Calu3 (cell line): ENCODE data around the gene DHX34. TPM values are rescaled to one million over a fixed set of nuclear protein-coding genes. Genes with fewer than 3 reads are reported as not detected.
"Not testable (repeated sequence)": the region's sequence is repeated elsewhere in the genome, so short reads cannot be mapped to it uniquely, and the experiment has no call there.

Source experiments
- BruUV-seq: library from RNA; stranded (reverse); fragments of 400-500 nt; replicated peaks from 2 replicates; lab custom pipeline; 2021; lab: Mats Ljungman, UMichigan
- CTCF ChIA-PET: fragments of 300-600 bp; sonication (Branson Sonifier 250); formaldehyde crosslinking; loops from one replicate; lab custom pipeline; 2022; ENCODE audit warnings: antibody characterized with exemption; lab: Charles Lee
- DNase-seq: peaks from one replicate; pipeline ENCODE4 v3.0.0; 2022
- H3K27ac Mint-ChIP-seq: one replicate; pipeline ENCODE4 v1.8.0; 2022; ENCODE audit warnings: mixed read lengths; ENCODE audit not compliant: unreplicated experiment
- H3K27me3 Mint-ChIP-seq: one replicate; pipeline ENCODE4 v1.8.0; 2022; ENCODE audit warnings: mixed read lengths; ENCODE audit not compliant: unreplicated experiment
- H3K36me3 Mint-ChIP-seq: one replicate; pipeline ENCODE4 v1.8.0; 2022; ENCODE audit warnings: mild to moderate bottlenecking, moderate library complexity, mixed read lengths; ENCODE audit not compliant: insufficient read depth, unreplicated experiment
- H3K4me1 Mint-ChIP-seq: one replicate; pipeline ENCODE4 v1.8.0; 2022; ENCODE audit warnings: mild to moderate bottlenecking, low read depth, mixed read lengths; ENCODE audit not compliant: unreplicated experiment
- H3K4me3 Mint-ChIP-seq: one replicate; pipeline ENCODE4 v1.8.0; 2022; ENCODE audit warnings: mild to moderate bottlenecking, low read depth, moderate library complexity, mixed read lengths; ENCODE audit not compliant: unreplicated experiment
- H3K9me3 Mint-ChIP-seq: one replicate; pipeline ENCODE4 v1.8.0; 2022; ENCODE audit warnings: low read depth, mixed read lengths; ENCODE audit not compliant: unreplicated experiment
- intact Hi-C: fragments of 100-400 bp; cut with micrococcal nuclease; formaldehyde crosslinking; loops from one replicate; pipeline ENCODE4 v1.10.0; 2022; ENCODE audit not compliant: unreplicated experiment
- total RNA-seq: library from RNA; stranded (reverse); gene quantifications from 2 replicates; pipeline ENCODE4 v1.2.3, GENCODE V29; 2022
- TF ChIP-seq, protein P1 (sequence below): fragments of 200-600 bp; IDR thresholded peaks from one replicate; pipeline ENCODE4 v1.8.0; 2022; ENCODE audit warnings: antibody characterized with exemption; ENCODE audit not compliant: unreplicated experiment

Gene DHX34
- total RNA-seq, 1 experiment from 2014 or later, result 51.6 TPM

DNA sequence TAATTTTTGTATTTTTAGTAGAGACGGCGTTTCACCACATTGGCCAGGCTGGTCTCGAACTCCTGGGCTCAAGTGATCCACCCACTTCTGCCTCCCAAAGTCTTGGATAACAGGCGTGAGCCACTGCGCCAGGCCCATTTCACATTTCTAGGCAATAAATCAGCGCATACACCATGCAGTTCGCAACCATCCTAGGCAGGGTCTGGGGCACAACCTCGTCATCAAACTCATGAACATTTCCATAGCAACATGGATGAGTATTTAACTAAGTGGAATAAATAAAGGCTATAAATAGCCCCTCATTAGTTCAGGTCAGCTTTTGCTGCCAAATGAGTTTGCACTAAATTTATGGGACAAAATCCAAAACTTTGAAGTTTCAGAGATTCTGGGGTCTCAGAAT lies 62.0 kb downstream of the DHX34 start:
- Mint-ChIP-seq H3K27me3 (peaks cover 96% of the 10 kb centered on the region), H3K4me3 (no peak overlapping the region), H3K4me1 (peaks cover 7% of the 10 kb centered on the region), H3K36me3 (no peaks in the 10 kb centered on the region), H3K27ac (no peak overlapping the region), H3K9me3 (peaks cover 2% of the 10 kb centered on the region)
- no peak for DNase-seq
- intact Hi-C loops, result loop anchor here (5.0 kb wide), 1 partner anchor 114 kb away; no protein-coding TSS in a partner anchor
- BruUV-seq, result no TSS peak
- TF ChIP-seq, protein P1, sequence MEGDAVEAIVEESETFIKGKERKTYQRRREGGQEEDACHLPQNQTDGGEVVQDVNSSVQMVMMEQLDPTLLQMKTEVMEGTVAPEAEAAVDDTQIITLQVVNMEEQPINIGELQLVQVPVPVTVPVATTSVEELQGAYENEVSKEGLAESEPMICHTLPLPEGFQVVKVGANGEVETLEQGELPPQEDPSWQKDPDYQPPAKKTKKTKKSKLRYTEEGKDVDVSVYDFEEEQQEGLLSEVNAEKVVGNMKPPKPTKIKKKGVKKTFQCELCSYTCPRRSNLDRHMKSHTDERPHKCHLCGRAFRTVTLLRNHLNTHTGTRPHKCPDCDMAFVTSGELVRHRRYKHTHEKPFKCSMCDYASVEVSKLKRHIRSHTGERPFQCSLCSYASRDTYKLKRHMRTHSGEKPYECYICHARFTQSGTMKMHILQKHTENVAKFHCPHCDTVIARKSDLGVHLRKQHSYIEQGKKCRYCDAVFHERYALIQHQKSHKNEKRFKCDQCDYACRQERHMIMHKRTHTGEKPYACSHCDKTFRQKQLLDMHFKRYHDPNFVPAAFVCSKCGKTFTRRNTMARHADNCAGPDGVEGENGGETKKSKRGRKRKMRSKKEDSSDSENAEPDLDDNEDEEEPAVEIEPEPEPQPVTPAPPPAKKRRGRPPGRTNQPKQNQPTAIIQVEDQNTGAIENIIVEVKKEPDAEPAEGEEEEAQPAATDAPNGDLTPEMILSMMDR, result no peak
- CTCF ChIA-PET, result interaction anchor here (1.3 kb wide), 1 partner anchor 17 kb away, joined by 3 read pairs; no protein-coding TSS in a partner anchor

DNA sequence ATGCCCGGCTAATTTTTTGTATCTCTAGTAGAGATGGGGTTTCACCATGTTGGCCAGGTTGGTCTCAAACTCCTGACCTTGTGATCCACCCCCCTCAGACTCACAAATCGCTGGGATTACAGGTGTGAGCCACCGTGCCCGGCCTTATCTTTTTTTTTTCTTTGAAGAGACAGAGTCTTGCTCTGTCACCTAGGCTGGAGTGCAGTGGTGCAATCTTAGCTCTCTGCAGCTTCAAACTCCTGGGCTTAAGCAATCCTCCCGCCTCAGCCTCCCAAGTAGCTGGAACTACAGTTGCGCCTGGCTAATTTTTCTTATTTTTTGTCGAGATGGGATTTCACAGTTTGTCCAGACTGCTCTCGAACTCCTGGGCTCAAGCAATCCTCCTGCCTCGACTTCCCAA lies 62.6 kb downstream of the DHX34 start:
- H3K4me3 Mint-ChIP-seq, H3K36me3 Mint-ChIP-seq, H3K9me3 Mint-ChIP-seq, H3K27ac Mint-ChIP-seq, H3K4me1 Mint-ChIP-seq, BruUV-seq, DNase-seq: not testable (repeated sequence)
- H3K27me3 Mint-ChIP-seq, result peaks cover 96% of the 10 kb centered on the region
- CTCF ChIA-PET, result interaction anchor here (1.3 kb wide), 1 partner anchor 16 kb away, joined by 3 read pairs; no protein-coding TSS in a partner anchor
- intact Hi-C loops, result loop anchor here (5.0 kb wide), 1 partner anchor 114 kb away; no protein-coding TSS in a partner anchor

DNA sequence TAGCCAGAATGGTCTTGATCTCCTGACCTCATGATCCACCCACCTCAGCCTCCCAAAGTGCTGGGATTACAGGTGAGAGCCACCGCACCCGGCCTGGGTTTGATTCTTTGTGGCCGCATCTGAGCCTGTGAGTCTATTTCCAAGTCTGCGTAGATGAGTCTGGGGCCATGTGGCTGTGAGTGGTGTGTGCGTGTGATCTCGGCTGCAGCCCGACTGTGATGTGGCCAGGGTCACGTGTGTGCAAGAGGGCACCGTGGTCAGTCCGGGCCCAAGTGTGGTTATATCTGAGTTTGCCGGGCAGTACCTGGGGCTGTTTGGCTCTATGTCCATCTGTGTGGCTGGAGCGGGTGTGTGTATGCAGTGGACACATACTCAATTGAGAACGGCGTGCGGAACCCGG lies 64.8 kb downstream of the DHX34 start:
- H3K27ac Mint-ChIP-seq, result no peak overlapping the region
- no TSS peak for BruUV-seq

DNA sequence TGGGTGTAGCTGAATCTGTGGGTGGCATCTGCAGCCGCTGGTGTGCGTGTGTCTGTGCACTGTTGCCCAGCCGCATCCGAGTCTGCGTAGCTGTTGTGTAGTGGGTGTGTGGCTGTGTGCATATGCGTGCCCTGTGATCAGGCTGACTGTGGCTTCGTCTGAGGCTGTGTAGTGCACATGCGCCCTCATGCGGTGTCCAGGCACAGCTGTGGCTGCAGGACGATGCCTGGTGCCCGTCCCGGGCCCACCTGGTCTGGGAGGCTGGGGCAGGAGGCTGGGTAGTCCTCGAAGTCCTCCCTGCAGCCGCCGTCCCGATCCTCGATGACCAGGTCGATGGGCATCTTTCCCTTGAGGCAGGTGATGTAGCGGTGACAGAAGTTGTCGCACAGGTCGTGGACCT lies 65.4 kb downstream of the DHX34 start:
- Mint-ChIP-seq H3K27ac (no peak overlapping the region), H3K4me3 (no peak overlapping the region), H3K4me1 (peaks cover 17% of the 10 kb centered on the region), H3K9me3 (no peaks in the 10 kb centered on the region), H3K36me3 (peaks cover 12% of the 10 kb centered on the region), H3K27me3 (peaks cover 96% of the 10 kb centered on the region)
- no TSS peak for BruUV-seq
- TF ChIP-seq, protein P1, result peak; percentile 40
- DNase-seq, result peak; percentile 82
- intact Hi-C loops, result loop anchor here (5.0 kb wide), 1 partner anchor 117 kb away; no protein-coding TSS in a partner anchor
- CTCF ChIA-PET, result interaction anchor here (0.5 to 2.9 kb wide), 4 partner anchors 14 to 335 kb away, joined by 3 to 15 read pairs (median 4); partner anchors contain the start of gene DHX34

More for the DNA sequence above, 64.8 kb downstream of the DHX34 start:
- peaks cover 12% of the 10 kb centered on the region for H3K36me3 Mint-ChIP-seq
- TF ChIP-seq, protein P1, result no peak
- CTCF ChIA-PET, result interaction anchor here (1.1 to 2.9 kb wide), 3 partner anchors 14 to 293 kb away, joined by 4 to 15 read pairs (median 4); partner anchors contain the start of gene DHX34
- H3K4me1 Mint-ChIP-seq, result peaks cover 17% of the 10 kb centered on the region
- intact Hi-C loops, result loop anchor here (5.0 kb wide), 1 partner anchor 117 kb away; no protein-coding TSS in a partner anchor
- peaks cover 96% of the 10 kb centered on the region for H3K27me3 Mint-ChIP-seq
- H3K4me3 Mint-ChIP-seq, result no peak overlapping the region
- no peaks in the 10 kb centered on the region for H3K9me3 Mint-ChIP-seq
- DNase-seq, result no peak
